ENCODE results near the gene MYO3A. TPM values are rescaled to one million over a fixed set of nuclear protein-coding genes. Genes with fewer than 3 reads are reported as not detected.

The MYO3A gene
- total and polyA plus RNA-seq, 2 experiments from 2014 or later = 3.0 to 10.7 TPM

- Mint-ChIP-seq H3K27me3 (ENCODE audit: insufficient read depth, low read depth, poor library complexity) (no peaks in the 10 kb centered on the region), H3K4me3 (no peak overlapping the region), H3K9me3 (no peaks in the 10 kb centered on the region), H3K4me1 (no peaks in the 10 kb centered on the region), H3K36me3 (ENCODE audit: low read depth) (no peaks in the 10 kb centered on the region), H3K27ac (no peak overlapping the region)
- Histone ChIP-seq H3K79me2 (replicated peaks; ENCODE audit: insufficient read depth) (no peaks in the 10 kb centered on the region), H3K27me3 (ENCODE audit: insufficient read depth) (no peaks in the 10 kb centered on the region), H3K4me2 (no peak overlapping the region), H3F3A (replicated peaks; ENCODE audit: low read depth) (no peaks in the 10 kb centered on the region), H2AFZ (no peak overlapping the region), H3K36me3 (ENCODE audit: insufficient read depth) (no peaks in the 10 kb centered on the region), H3K4me3 (no peak overlapping the region), H3K27ac (ENCODE audit: low read depth) (no peak overlapping the region), H4K20me1 (replicated peaks; ENCODE audit: insufficient read depth) (no peaks in the 10 kb centered on the region), H3K9me2 (ENCODE audit: insufficient read depth) (no peaks in the 10 kb centered on the region), H3K4me1 (ENCODE audit: insufficient read depth) (no peaks in the 10 kb centered on the region)
- no peak for ATAC-seq
- TF ChIP-seq NANOG (IDR thresholded peaks at IDR 0.05; ENCODE audit: borderline replicate concordance) (no peak), ETS1 (IDR thresholded peaks at IDR 0.05) (no peak), CREB1 (CRISPR knock-in tag; IDR thresholded peaks at IDR 0.05; ENCODE audit: low read depth) (no peak), ZNF114 (CRISPR knock-in tag; IDR thresholded peaks at IDR 0.05) (no peak), STAT1 (IDR thresholded peaks at IDR 0.05; ENCODE audit: unreplicated experiment) (no peak), REST (IDR thresholded peaks at IDR 0.05; ENCODE audit: unreplicated experiment) (no peak), EZH2phosphoT487 (IDR thresholded peaks at IDR 0.05; ENCODE audit: unreplicated experiment) (no peak), ZNF462 (CRISPR knock-in tag; IDR thresholded peaks at IDR 0.05) (no peak), JUNB (IDR thresholded peaks at IDR 0.05; ENCODE audit: unreplicated experiment) (no peak)
- DNase-seq (ENCODE audit: low spot score) = no peak
Measured at GRCh38 chr10:26227786-26228185, 293.8 kb downstream of the MYO3A start.
